KG1 (cell line): ENCODE measurements around the gene GLIPR2.

Experiments used
- DNase-seq: peaks from one replicate; lab custom pipeline; 2025; lab: John Stamatoyannopoulos, UW

GLIPR2 gene

DNA sequence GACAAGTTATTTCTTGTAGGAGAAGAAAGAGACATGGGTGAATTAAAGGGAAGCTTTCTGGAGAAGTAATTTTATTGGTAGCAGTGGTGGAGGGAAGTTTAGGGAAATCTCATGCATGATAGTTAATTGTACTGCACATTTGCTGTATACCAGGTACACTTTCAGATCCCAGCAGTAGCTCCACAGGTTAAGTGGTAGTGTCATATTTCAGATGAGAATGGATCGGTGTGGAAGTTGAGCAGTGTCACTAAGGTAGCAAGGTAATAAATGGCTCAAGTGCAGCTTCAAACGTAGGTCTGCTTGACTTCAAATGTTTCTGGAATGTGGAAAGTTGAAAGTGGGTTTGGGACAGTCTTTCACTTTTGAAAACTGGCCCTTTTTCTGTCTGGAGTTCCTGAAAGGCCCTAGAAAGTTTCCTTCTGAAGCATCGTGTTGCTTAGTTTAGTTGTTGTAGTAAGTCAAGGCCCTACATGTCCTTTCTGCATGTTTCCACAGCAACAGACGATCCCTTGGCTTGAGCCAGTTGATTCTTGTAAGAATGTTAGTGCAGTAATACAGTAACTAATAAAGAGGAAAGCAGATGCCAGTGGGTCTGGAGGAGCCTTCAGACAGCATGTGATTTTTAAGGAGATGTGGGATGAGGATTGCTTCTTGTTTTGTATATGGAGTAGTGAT is 57.9 kb downstream of the GLIPR2 start:
- DNase-seq, result no peak

- DNase-seq, result no peak
Observed at GRCh38 chr9:36204906-36205547, 68.5 kb downstream of the GLIPR2 start.

DNA sequence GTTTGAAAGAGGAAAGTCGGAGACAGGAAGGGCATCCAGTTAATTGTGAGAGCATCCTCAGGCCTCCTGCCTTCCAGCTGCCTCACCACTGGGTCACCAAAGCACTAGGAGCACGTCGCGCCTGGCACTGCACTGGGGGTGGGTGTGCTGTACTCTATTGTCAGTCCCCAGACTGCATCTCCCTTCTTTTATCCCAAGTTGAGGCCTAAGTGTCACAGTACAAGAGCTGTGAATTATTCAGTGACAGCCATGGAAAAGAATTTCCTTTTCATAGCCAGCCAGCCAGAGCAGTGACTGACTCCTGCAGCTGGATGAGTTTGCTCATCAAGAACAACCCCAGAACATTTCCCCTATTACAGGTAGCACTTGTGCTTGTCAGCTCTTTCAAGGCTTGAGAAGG is 70.5 kb downstream of the GLIPR2 start:
- no peak for DNase-seq

DNA sequence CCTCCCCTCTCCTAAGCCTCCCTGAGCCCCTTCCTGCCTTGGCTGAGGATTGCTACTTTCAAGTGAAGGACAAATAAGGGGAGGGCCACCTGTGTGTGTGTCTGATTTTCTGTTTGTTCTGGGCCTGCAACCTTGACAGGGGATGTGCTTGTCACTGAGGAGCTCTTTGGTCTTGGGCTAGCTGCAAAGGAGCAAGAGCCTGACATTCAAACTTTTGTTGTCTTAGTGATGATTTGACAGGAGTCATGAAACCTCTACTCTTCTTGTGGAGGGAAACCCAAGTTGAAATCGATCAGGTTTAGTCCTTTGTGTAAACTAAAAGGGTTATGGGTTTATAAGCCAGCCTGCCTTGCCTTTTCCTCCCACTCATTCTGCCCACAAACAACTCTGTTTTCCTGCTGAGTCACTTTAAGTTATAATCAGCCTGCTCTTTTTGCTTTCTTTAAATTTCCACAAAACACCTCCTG is 71.0 kb downstream of the GLIPR2 start:
- DNase-seq, result no peak

GRCh38 chr9:36208521-36209253 is 72.2 kb downstream of the GLIPR2 start:
- DNase-seq, result no peak

- no peak for DNase-seq
Observed at GRCh38 chr9:36210722-36211121, 74.2 kb downstream of the GLIPR2 start.

- no peak for DNase-seq
Observed at GRCh38 chr9:36211510-36211909, 75.0 kb downstream of the GLIPR2 start.

- DNase-seq, result no peak
Observed at GRCh38 chr9:36213387-36213786, 76.9 kb downstream of the GLIPR2 start.
